B cell (primary cell): ENCODE measurements around the gene TSPAN18. TPM values are rescaled to one million over a fixed set of nuclear protein-coding genes. Genes with fewer than 3 reads are reported as not detected.
A peak's percentile ranks its signal among the peaks of the same experiment; 100 is the strongest.

Experiments
- ATAC-seq: fragments of 200-7000 bp; cut with Tn5 transposase; one replicate; pipeline ENCODE4 v1.10.0; 2021; ENCODE audit warnings: low read depth, mild to moderate bottlenecking, moderate number of reproducible peaks, moderate library complexity
- CTCF ChIA-PET: fragments of 350-600 bp; sonication (Branson Sonifier 250); formaldehyde crosslinking; loops from one replicate; lab custom pipeline; 2021; ENCODE audit warnings: antibody characterized with exemption, inconsistent platforms; lab: Charles Lee
- POLR2A ChIA-PET: fragments of 350-600 bp; sonication (Branson Sonifier 250); formaldehyde crosslinking; loops from one replicate; lab custom pipeline; 2021; ENCODE audit warnings: antibody characterized with exemption; lab: Charles Lee
- DNase-seq: peaks from one replicate; pipeline ENCODE4 v3.0.0; 2013
- H2AFZ ChIP-seq: 2 replicates; pipeline ENCODE4 v1.6.1; 2012; ENCODE audit warnings: mild to moderate bottlenecking, low read depth, low read length; ENCODE audit not compliant: insufficient read depth, poor library complexity, severe bottlenecking
- H3K27ac ChIP-seq, 2 donors: 1 replicate in 1 of 2; 2 replicates in 1 of 2; pipeline ENCODE4 v1.5.1; 2012 to 2013; ENCODE audit warnings: low read length in 2 of 2, mild to moderate bottlenecking in 2 of 2, moderate library complexity in 1 of 2
- H3K27me3 ChIP-seq, 4 experiments: fragments of 200-600 bp in 1 of 4; sonication (generic) in 1 of 4; replicated peaks in 1 of 4; 1 replicate in 2 of 4; 2 replicates in 2 of 4; pipeline versions ENCODE4 v1.6.1 to v1.7.0; 2013 to 2016; ENCODE audit warnings: low read length in 3 of 4, mild to moderate bottlenecking in 2 of 4, mixed read lengths in 1 of 4, moderate library complexity in 1 of 4; ENCODE audit not compliant: insufficient read depth in 4 of 4, control insufficient read depth in 3 of 4; ENCODE audit errors: control extremely low read depth in 1 of 4
- H3K36me3 ChIP-seq, 2 experiments: replicated peaks in 1 of 2; 1 replicate in 1 of 2; 2 replicates in 1 of 2; pipeline versions ENCODE4 v1.6.1 to v1.7.1; 2013; ENCODE audit warnings: low read length in 1 of 2; ENCODE audit not compliant: insufficient read depth in 2 of 2, control insufficient read depth in 1 of 2; ENCODE audit errors: control extremely low read depth in 1 of 2, extremely low read depth in 1 of 2
- H3K4me1 ChIP-seq, 2 donors: fragments of 200-600 bp in 1 of 2; sonication (generic) in 1 of 2; 1 replicate in 1 of 2; 2 replicates in 1 of 2; pipeline versions ENCODE4 v1.5.1 to v1.6.1; 2013 to 2017; ENCODE audit warnings: low read length in 2 of 2; ENCODE audit not compliant: control insufficient read depth in 2 of 2, insufficient read depth in 2 of 2
- H3K4me2 ChIP-seq: replicated peaks from 2 replicates; pipeline ENCODE3; 2012; ENCODE audit warnings: mild to moderate bottlenecking, low read depth, low read length; ENCODE audit not compliant: poor library complexity, severe bottlenecking
- H3K4me3 ChIP-seq, 5 experiments: fragments of 200-600 bp in 1 of 5; sonication (generic) in 1 of 5; 1 replicate in 3 of 5; 2 replicates in 2 of 5; pipeline versions ENCODE4 v1.5.1 to v1.7.0; 2011 to 2016; ENCODE audit warnings: low read length in 4 of 5, mild to moderate bottlenecking in 4 of 5, low read depth in 2 of 5, control low read depth in 1 of 5, moderate library complexity in 1 of 5; ENCODE audit not compliant: insufficient read depth in 1 of 5; ENCODE audit errors: control extremely low read depth in 1 of 5, extremely low read depth in 1 of 5
- H3K79me2 ChIP-seq: fragments of 200-600 bp; sonication (generic); one replicate; pipeline ENCODE4 v1.6.0; 2016; ENCODE audit warnings: low read length; ENCODE audit not compliant: control insufficient read depth, insufficient read depth
- H3K9ac ChIP-seq: fragments of 200-600 bp; sonication (generic); 2 replicates; pipeline ENCODE4 v1.6.1; 2017; ENCODE audit warnings: mild to moderate bottlenecking, low read length, moderate library complexity
- H3K9me3 ChIP-seq, 3 donors: one replicate each; pipeline versions ENCODE4 v1.6.1 to v1.7.1; 2013; ENCODE audit warnings: low read length in 2 of 3; ENCODE audit not compliant: control insufficient read depth in 2 of 3, insufficient read depth in 1 of 3; ENCODE audit errors: control extremely low read depth in 1 of 3
- H4K20me1 ChIP-seq: 2 replicates; pipeline ENCODE4 v1.6.0; 2012; ENCODE audit warnings: mild to moderate bottlenecking, low read length; ENCODE audit not compliant: insufficient read depth, control insufficient read depth, poor library complexity, severe bottlenecking
- H3K27ac Mint-ChIP-seq: one replicate; pipeline ENCODE4 v1.8.0; 2021; ENCODE audit warnings: mixed read lengths
- H3K27me3 Mint-ChIP-seq: one replicate; pipeline ENCODE4 v1.8.0; 2021; ENCODE audit warnings: mixed read lengths
- H3K4me1 Mint-ChIP-seq: one replicate; pipeline ENCODE4 v1.8.0; 2021; ENCODE audit warnings: mixed read lengths
- H3K4me3 Mint-ChIP-seq: one replicate; pipeline ENCODE4 v1.8.0; 2021; ENCODE audit warnings: mixed read lengths
- H3K9me3 Mint-ChIP-seq: one replicate; pipeline ENCODE4 v1.8.0; 2022; ENCODE audit warnings: mixed read lengths; ENCODE audit not compliant: insufficient read depth
- CTCF ChIP-seq: fragments of 200-600 bp; IDR thresholded peaks from one replicate; pipeline ENCODE4 v1.8.0; 2022; ENCODE audit warnings: antibody characterized with exemption, mild to moderate bottlenecking
- EZH2 ChIP-seq: IDR thresholded peaks from 2 replicates; pipeline ENCODE4 v1.6.1; 2012; ENCODE audit warnings: borderline replicate concordance, low read depth, mild to moderate bottlenecking, moderate library complexity, low read length; ENCODE audit not compliant: insufficient read depth, poor library complexity, severe bottlenecking
- WGBS: methylation state at CpG from one replicate; pipeline ENCODE4 v1.1.5; 2013; ENCODE audit warnings: missing lambda C conversion rate; ENCODE audit not compliant: insufficient coverage; 5-methylcytosine and 5-hydroxymethylcytosine counted together
- intact Hi-C: fragments of 100-400 bp; cut with micrococcal nuclease; formaldehyde crosslinking; loops from one replicate; pipeline ENCODE4 v1.10.0; 2022
- polyA plus RNA-seq: library from polyadenylated mRNA; depleted of rRNA; stranded (reverse); fragments of >200 nt; gene quantifications from 2 replicates; pipeline ENCODE4 v1.2.3, GENCODE V29; 2012
- total RNA-seq, 2 donors: library from RNA; stranded (reverse); fragments of 120-200 nt in 1 of 2; gene quantifications; 1 replicate in 1 of 2; 2 replicates in 1 of 2; pipeline versions ENCODE4 v1.2.3 to v1.2.4, GENCODE V29; 2013 to 2022

TSPAN18 gene
- total and polyA plus RNA-seq, 2 donors (not counting 1 experiment from before 2014, with no cell fraction given), result 0.75 to 2.0 TPM

- DNase-seq, result no peak
- H3K4me1 ChIP-seq, result peaks cover 14 to 18% of the 10 kb centered on the region in 2 donors
- H3K27me3 Mint-ChIP-seq, result peaks cover 18% of the 10 kb centered on the region
- H4K20me1 ChIP-seq, result no peaks in the 10 kb centered on the region
- WGBS, result 74% methylated on average over 9 of the region's 10 CpGs
- ChIA-PET CTCF (interaction anchor here (0.9 to 1.2 kb wide), 4 partner anchors 10 to 377 kb away, joined by 3 to 5 read pairs (median 4); no protein-coding TSS in a partner anchor), POLR2A (no interaction called here)
- peak overlapping the region; percentile 93 for H3K4me2 ChIP-seq
- H3K9me3 Mint-ChIP-seq, result no peaks in the 10 kb centered on the region
- peak overlapping the region; percentile 62 for H3K27ac Mint-ChIP-seq
- peak overlapping the region; percentile 91 for H3K4me3 Mint-ChIP-seq
- H3K9me3 ChIP-seq, result no peaks in the 10 kb centered on the region
- no peak for TF ChIP-seq CTCF
- TF ChIP-seq EZH2, result no peak
- peaks cover 0 to 19% (median 10%) of the 10 kb centered on the region in 4 experiments for H3K27me3 ChIP-seq
- H3K9ac ChIP-seq, result peak overlapping the region; percentile 73
- intact Hi-C loops, result loop anchor here (5.0 to 10.0 kb wide), 2 partner anchors 51 to 441 kb away; no protein-coding TSS in a partner anchor
- peak overlapping the region; percentile 82 for H2AFZ ChIP-seq
- peaks cover 19% of the 10 kb centered on the region for H3K4me1 Mint-ChIP-seq
- no peaks in the 10 kb centered on the region for H3K79me2 ChIP-seq
- no peaks in the 10 kb centered on the region for H3K36me3 ChIP-seq
- no peak overlapping the region for H3K27ac ChIP-seq
- no peak for ATAC-seq
- peak overlapping the region in 3 of 5 experiments; percentile 52 to 78 (median 69) for H3K4me3 ChIP-seq
These were observed 942 bp upstream of the TSPAN18 start for GRCh38 chr11:44725757-44726282.

- H3K4me3 ChIP-seq, result peak overlapping the region in 4 of 5 experiments; percentile 65 to 84 (median 66)
- CTCF ChIA-PET, result interaction anchor here (0.6 kb wide), 2 partner anchors 50 to 1986 kb away, joined by 3 to 4 read pairs; no protein-coding TSS in a partner anchor
- H3K4me1 Mint-ChIP-seq, result peaks cover 19% of the 10 kb centered on the region
- peak overlapping the region; percentile 83 for H3K9ac ChIP-seq
- H3K27me3 ChIP-seq, result peaks cover 0 to 19% (median 10%) of the 10 kb centered on the region in 4 experiments
- H2AFZ ChIP-seq, result peak overlapping the region; percentile 93
- no peak overlapping the region for H3K27ac Mint-ChIP-seq
- no peaks in the 10 kb centered on the region for H3K9me3 ChIP-seq
- ATAC-seq (no peak), DNase-seq (peak; percentile 40)
- no peaks in the 10 kb centered on the region for H3K9me3 Mint-ChIP-seq
- H3K4me1 ChIP-seq, result peaks cover 14 to 18% of the 10 kb centered on the region in 2 donors
- POLR2A ChIA-PET, result no interaction called here
- H3K36me3 ChIP-seq, result no peaks in the 10 kb centered on the region
- peak overlapping the region; percentile 100 for H3K4me2 ChIP-seq
- peaks cover 21% of the 10 kb centered on the region for H3K27me3 Mint-ChIP-seq
- under 1% methylated on average over 40 of the region's 45 CpGs for WGBS
- H3K79me2 ChIP-seq, result no peaks in the 10 kb centered on the region
- TF ChIP-seq EZH2 (no peak), CTCF (no peak)
- intact Hi-C loops, result loop anchor here (5.0 to 10.0 kb wide), 2 partner anchors 50 to 442 kb away; no protein-coding TSS in a partner anchor
- H4K20me1 ChIP-seq, result no peaks in the 10 kb centered on the region
- H3K4me3 Mint-ChIP-seq, result no peak overlapping the region
- H3K27ac ChIP-seq, result no peak overlapping the region
These were observed 281 bp downstream of the TSPAN18 start for GRCh38 chr11:44727114-44727372.
